A549 (cell line): ENCODE data around the gene SCUBE1. TPM values are rescaled to one million over a fixed set of nuclear protein-coding genes. Genes with fewer than 3 reads are reported as not detected.

Experiments
- ATAC-seq, 2 experiments: fragments of 200-7000 bp in 1 of 2; fragments of >200 bp in 1 of 2; cut with Nextera tagmentation in 1 of 2; cut with Tn5 transposase in 1 of 2; 3 replicates each; pipeline versions ENCODE4 v1.8.0 to v1.9.1; 2018 to 2020; ENCODE audit warnings: mild to moderate bottlenecking in 1 of 2, moderate library complexity in 1 of 2
- CTCF ChIA-PET: fragments of 300-600 bp; sonication (Branson Sonifier 250); formaldehyde crosslinking; extraction: SDS; loops from one replicate; lab custom pipeline; 2021; ENCODE audit warnings: antibody characterized with exemption, inconsistent platforms; lab: Yijun Ruan, JAX
- POLR2A ChIA-PET: fragments of 350-600 bp; formaldehyde crosslinking; extraction: SDS; loops from one replicate; lab custom pipeline; 2021; ENCODE audit warnings: antibody characterized with exemption, inconsistent platforms; lab: Yijun Ruan, JAX
- DNase-seq, 2 experiments: peaks; one replicate each; pipeline versions ENCODE4 v3.0.0 to v3.0.0-alpha.2; 2011 to 2016; ENCODE audit warnings: low read depth in 1 of 2, low spot score in 1 of 2
- FAIRE-seq: peaks from 2 replicates; lab custom pipeline; 2011; peaks lifted over from hg19 to GRCh38; lab: Jason Lieb, UNC
- H3K27ac ChIP-seq, 2 experiments: fragments of >200 bp; sonication (Bioruptor Twin); formaldehyde crosslinking; 3 replicates each; pipeline ENCODE4 v1.5.1; 2016 to 2017
- H3K4me1 ChIP-seq: fragments of >200 bp; sonication (Bioruptor Twin); formaldehyde crosslinking; 3 replicates; pipeline ENCODE4 v1.6.1; 2016
- H3K4me2 ChIP-seq: fragments of >200 bp; sonication (Bioruptor Twin); formaldehyde crosslinking; 3 replicates; pipeline ENCODE4 v1.6.1; 2016
- H3K4me3 ChIP-seq: fragments of >200 bp; sonication (Bioruptor Twin); formaldehyde crosslinking; 3 replicates; pipeline ENCODE4 v1.5.1; 2016
- H3K9me3 ChIP-seq: fragments of >200 bp; sonication (Bioruptor Twin); formaldehyde crosslinking; 3 replicates; pipeline ENCODE4 v1.6.1; 2016
- BCL3 ChIP-seq: fragments of >200 bp; sonication (Bioruptor Twin); formaldehyde crosslinking; IDR thresholded peaks from 3 replicates; pipeline ENCODE4 v1.6.1; 2016
- BHLHE40 ChIP-seq: IDR thresholded peaks from 2 replicates; pipeline ENCODE4 v1.6.1; 2012; ENCODE audit warnings: low read depth, low read length, inconsistent platforms
- EP300 ChIP-seq, 2 experiments: fragments of >200 bp; sonication (Bioruptor Twin); formaldehyde crosslinking; IDR thresholded peaks; 2 replicates in 1 of 2; 3 replicates in 1 of 2; pipeline ENCODE4 v1.6.1; 2016 to 2017
- FOSL2 ChIP-seq, 2 experiments: fragments of 450-650 bp in 1 of 2; fragments of >200 bp in 1 of 2; sonication (Bioruptor Twin) in 1 of 2; formaldehyde crosslinking; IDR thresholded peaks; 2 replicates each; pipeline versions ENCODE4 v1.5.0 to v1.6.1; 2016 to 2020; ENCODE audit warnings: mild to moderate bottlenecking in 1 of 2, moderate library complexity in 1 of 2
- FOXS1 ChIP-seq: fragments of 250-450 bp; sonication (Bioruptor Pico); IDR thresholded peaks from 2 replicates; pipeline ENCODE4 v1.5.0; 2020; ENCODE audit warnings: mild to moderate bottlenecking, moderate library complexity
- HDAC2 ChIP-seq: fragments of 200-600 bp; sonication (generic); IDR thresholded peaks from 2 replicates; pipeline ENCODE4 v1.6.1; 2016
- HMGXB4 ChIP-seq: fragments of 250-450 bp; sonication (Bioruptor Pico); IDR thresholded peaks from 2 replicates; pipeline ENCODE4 v1.5.0; 2021; ENCODE audit warnings: mild to moderate bottlenecking, moderate library complexity, borderline replicate concordance
- JUN ChIP-seq, 2 experiments: fragments of >200 bp; sonication (Bioruptor Twin); formaldehyde crosslinking; IDR thresholded peaks; 2 replicates in 1 of 2; 3 replicates in 1 of 2; pipeline ENCODE4 v1.6.1; 2016 to 2017
- MAZ ChIP-seq: fragments of 150-350 bp; IDR thresholded peaks from 2 replicates; pipeline ENCODE4 v1.6.1; 2014; ENCODE audit warnings: antibody characterized with exemption, low read depth, low read length, borderline replicate concordance
- MYC ChIP-seq: IDR thresholded peaks from 2 replicates; pipeline ENCODE4 v1.6.1; 2012; ENCODE audit warnings: mild to moderate bottlenecking, inconsistent platforms, low read length, improper control_type of control experiment, borderline replicate concordance
- NPAS2 ChIP-seq: fragments of 250-450 bp; sonication (Bioruptor Pico); IDR thresholded peaks from 2 replicates; pipeline ENCODE4 v1.8.0; 2022; ENCODE audit warnings: mild to moderate bottlenecking, moderate library complexity, borderline replicate concordance
- PHF8 ChIP-seq: fragments of 200-600 bp; sonication (generic); IDR thresholded peaks from 2 replicates; pipeline ENCODE4 v1.6.1; 2016; ENCODE audit warnings: low read depth, mild to moderate bottlenecking, antibody characterized with exemption, moderate library complexity, borderline replicate concordance
- POLR2A ChIP-seq: IDR thresholded peaks from 2 replicates; pipeline ENCODE4 v1.6.1; 2012; ENCODE audit warnings: mild to moderate bottlenecking, low read length
- RARB ChIP-seq: fragments of 250-450 bp; sonication (Bioruptor Pico); IDR thresholded peaks from 2 replicates; pipeline ENCODE4 v1.8.0; 2021; ENCODE audit warnings: mild to moderate bottlenecking, moderate library complexity
- RCOR1 ChIP-seq: fragments of 150-350 bp; IDR thresholded peaks from 2 replicates; pipeline ENCODE4 v1.6.1; 2014; ENCODE audit warnings: antibody characterized with exemption, low read length, low read depth
- TP53 ChIP-seq: fragments of 250-450 bp; sonication (Bioruptor Pico); IDR thresholded peaks from 2 replicates; pipeline ENCODE4 v1.5.0; 2021; ENCODE audit warnings: mild to moderate bottlenecking, moderate library complexity
- USF2 ChIP-seq: fragments of 450-650 bp; IDR thresholded peaks from 2 replicates; pipeline ENCODE4 v1.6.1; 2014; ENCODE audit warnings: antibody characterized with exemption
- WGBS: methylation state at CpG from one replicate; pipeline ENCODE4 v1.1.6; 2017; ENCODE audit errors: missing lambda C conversion rate; 5-methylcytosine and 5-hydroxymethylcytosine counted together
- polyA plus RNA-seq, 4 experiments: library from polyadenylated mRNA; depleted of rRNA in 3 of 4; stranded (reverse); fragments of >200 nt; fragmentation: RNase III in 1 of 4; extraction: RNeasy Plus Mini Kit Qiagen cat#74134 plus additional on column Dnase treatment in 1 of 4; gene quantifications; 2 replicates in 3 of 4; 3 replicates in 1 of 4; pipeline ENCODE4 v1.2.3, GENCODE V29; 2011 to 2017

Gene SCUBE1
- polyA plus RNA-seq, 2 of the 4 experiments (the other 2 are of a cell fraction) = 0.01 to 0.12 TPM

GRCh38 chr22:43241138-43241597 is 102.0 kb downstream of the SCUBE1 start:
- CTCF ChIA-PET = interaction anchor here (0.9 to 1.1 kb wide), 2 partner anchors 10 to 17 kb away, joined by 3 to 5 read pairs; no protein-coding TSS in a partner anchor
- H3K4me1 ChIP-seq = no peaks in the 10 kb centered on the region

GRCh38 chr22:43240614-43241013 is 102.6 kb downstream of the SCUBE1 start:
- WGBS = 63% methylated on average over 5 of the region's 7 CpGs
- Histone ChIP-seq H3K9me3 (no peaks in the 10 kb centered on the region), H3K27ac (no peak overlapping the region), H3K4me1 (no peaks in the 10 kb centered on the region), H3K4me2 (no peak overlapping the region), H3K4me3 (no peak overlapping the region)
- ChIA-PET POLR2A (no interaction called here), CTCF (interaction anchor here (1.1 kb wide), 1 partner anchor 9 kb away, joined by 5 read pairs; no protein-coding TSS in a partner anchor)
- ATAC-seq = no peak
- no peak for DNase-seq
- FAIRE-seq = no peak
- no peak for TF ChIP-seq TP53 (CRISPR knock-in tag)
- no peak for TF ChIP-seq FOXS1 (CRISPR knock-in tag)
- TF ChIP-seq POLR2A = no peak
- TF ChIP-seq HDAC2 = no peak
- TF ChIP-seq MYC = no peak
- TF ChIP-seq JUN (IDR thresholded peaks at IDR 0.05) = no peak
- TF ChIP-seq MAZ = no peak
- TF ChIP-seq EP300 (IDR thresholded peaks at IDR 0.05) = no peak

More at GRCh38 chr22:43241138-43241597, 102.0 kb downstream of the SCUBE1 start:
- TF ChIP-seq PHF8 (no peak), USF2 (0 out of 2 replicates have a peak, but pooled peaks have one; percentile 19)
- Histone ChIP-seq H3K4me2 (no peak overlapping the region), H3K4me3 (no peak overlapping the region), H3K27ac (no peak overlapping the region), H3K9me3 (no peaks in the 10 kb centered on the region)
- ATAC-seq (no peak), DNase-seq (no peak), FAIRE-seq (no peak)
- POLR2A ChIA-PET = no interaction called here
- WGBS = 81% methylated on average over 10 of the region's 15 CpGs

GRCh38 chr22:43239956-43240355 is 103.2 kb downstream of the SCUBE1 start:
- ATAC-seq = no peak
- Histone ChIP-seq H3K9me3 (no peaks in the 10 kb centered on the region), H3K4me1 (no peaks in the 10 kb centered on the region), H3K4me2 (no peak overlapping the region), H3K4me3 (no peak overlapping the region), H3K27ac (no peak overlapping the region)
- ChIA-PET CTCF (no interaction called here), POLR2A (no interaction called here)
- WGBS = 55% methylated on average over 6 of the region's 9 CpGs
- no peak for FAIRE-seq
- no peak for TF ChIP-seq TP53 (CRISPR knock-in tag)
- TF ChIP-seq HMGXB4 (CRISPR knock-in tag) = no peak
- no peak for TF ChIP-seq RCOR1
- TF ChIP-seq BHLHE40 = no peak
- TF ChIP-seq FOXS1 (CRISPR knock-in tag) = no peak
- no peak for TF ChIP-seq FOSL2 (IDR thresholded peaks at IDR 0.05)
- TF ChIP-seq FOSL2 (CRISPR knock-in tag; IDR thresholded peaks at IDR 0.05) = no peak
- TF ChIP-seq NPAS2 = no peak
- no peak for TF ChIP-seq BCL3
- TF ChIP-seq RARB (CRISPR knock-in tag) = no peak
- no peak for DNase-seq
